Activated B cell treated with CpG ODN at 0.5 μM for 24 hours (primary cell): ENCODE data around the gene USP24. TPM values are rescaled to one million over a fixed set of nuclear protein-coding genes. Genes with fewer than 3 reads are reported as not detected.

ENCODE experiments used
- ATAC-seq: fragments of 200-7000 bp; cut with Tn5 transposase; one replicate; pipeline ENCODE4 v1.10.0; 2021; ENCODE audit warnings: low read depth, mild to moderate bottlenecking, moderate library complexity
- CTCF ChIA-PET: fragments of 350-600 bp; sonication (Branson Sonifier 250); formaldehyde crosslinking; loops from one replicate; lab custom pipeline; 2021; ENCODE audit warnings: antibody characterized with exemption; lab: Charles Lee
- POLR2A ChIA-PET: fragments of 350-600 bp; sonication (Branson Sonifier 250); formaldehyde crosslinking; loops from one replicate; lab custom pipeline; 2021; ENCODE audit warnings: antibody characterized with exemption; lab: Charles Lee
- DNase-seq: peaks from one replicate; pipeline ENCODE4 v3.0.0; 2022
- H3K27ac Mint-ChIP-seq: one replicate; pipeline ENCODE4 v1.8.0; 2020; ENCODE audit warnings: mixed read lengths
- H3K27me3 Mint-ChIP-seq: one replicate; pipeline ENCODE4 v1.8.0; 2021; ENCODE audit warnings: mixed read lengths
- H3K36me3 Mint-ChIP-seq: one replicate; pipeline ENCODE4 v1.8.0; 2021; ENCODE audit warnings: low read depth, mixed read lengths
- H3K4me1 Mint-ChIP-seq: one replicate; pipeline ENCODE4 v1.8.0; 2021; ENCODE audit warnings: mixed read lengths
- H3K4me3 Mint-ChIP-seq: one replicate; pipeline ENCODE4 v1.8.0; 2020; ENCODE audit warnings: mild to moderate bottlenecking, mixed read lengths
- H3K9me3 Mint-ChIP-seq: one replicate; pipeline ENCODE4 v1.8.0; 2020; ENCODE audit warnings: mixed read lengths
- intact Hi-C: fragments of 100-400 bp; cut with micrococcal nuclease; formaldehyde crosslinking; loops from one replicate; pipeline ENCODE4 v1.15.1; 2024
- total RNA-seq: library from RNA; stranded (reverse); gene quantifications from 2 replicates; pipeline ENCODE4 v1.2.3, GENCODE V29; 2022
- TF ChIP-seq, protein P1 (sequence below): fragments of 200-600 bp; IDR thresholded peaks from one replicate; pipeline ENCODE4 v1.8.0; 2022; ENCODE audit warnings: antibody characterized with exemption, mild to moderate bottlenecking

Gene USP24
- total RNA-seq, 1 donor from 2014 or later: 91.4 TPM

DNA sequence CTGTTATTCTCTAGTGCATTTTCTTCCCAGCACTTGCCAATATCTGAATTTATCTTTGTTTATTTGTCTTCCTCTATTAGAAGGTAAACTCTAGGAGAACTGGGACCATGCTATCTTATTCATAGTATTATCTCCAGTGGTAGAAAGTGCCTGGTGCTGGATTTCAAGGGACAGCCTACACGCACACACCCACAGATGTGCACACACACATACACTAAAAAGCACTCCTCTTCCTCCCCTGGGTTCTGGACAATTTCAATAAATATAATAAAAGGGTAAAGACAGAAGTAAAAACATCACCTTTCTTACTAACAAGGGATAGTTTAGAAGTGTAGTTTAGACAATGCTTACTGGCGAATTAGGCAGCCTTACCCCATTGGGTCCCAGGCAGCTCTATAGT is 28.5 kb upstream of the USP24 start:
- ChIA-PET CTCF (no interaction called here), POLR2A (no interaction called here)
- no peak for DNase-seq

DNA sequence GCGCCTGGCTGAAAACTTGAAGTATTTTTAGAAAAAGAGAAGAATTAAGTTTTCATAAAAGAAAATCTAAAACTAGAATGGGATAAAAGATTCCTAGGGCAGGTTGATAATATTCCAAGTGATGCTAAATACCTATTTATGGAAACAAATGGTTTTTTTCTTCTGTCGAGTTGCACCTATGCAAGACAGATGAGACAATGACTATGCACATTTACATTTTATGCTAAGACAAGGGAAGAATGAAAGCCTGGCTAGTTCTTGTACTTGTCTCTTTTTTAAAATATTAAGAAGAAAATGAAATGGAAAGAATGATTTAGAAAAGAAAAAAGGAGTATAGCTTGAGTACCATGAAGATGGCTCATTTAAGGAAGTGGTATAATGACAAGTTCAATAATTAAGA is 24.4 kb upstream of the USP24 start:
- ChIA-PET CTCF (no interaction called here), POLR2A (interaction anchor here (0.6 to 0.9 kb wide), 2 partner anchors 21 to 139 kb away, joined by 3 to 6 read pairs; no protein-coding TSS in a partner anchor)
- no peaks in the 10 kb centered on the region for H3K27me3 Mint-ChIP-seq

More for the DNA sequence above, 28.5 kb upstream of the USP24 start:
- H3K4me3 Mint-ChIP-seq: no peak overlapping the region
- intact Hi-C loops: loop anchor here (2.0 kb wide), 1 partner anchor 15 kb away; no protein-coding TSS in a partner anchor
- no peaks in the 10 kb centered on the region for H3K36me3 Mint-ChIP-seq
- no peaks in the 10 kb centered on the region for H3K9me3 Mint-ChIP-seq
- H3K27ac Mint-ChIP-seq: no peak overlapping the region
- ATAC-seq: no peak
- H3K4me1 Mint-ChIP-seq: peaks cover 11% of the 10 kb centered on the region
- TF ChIP-seq, protein P1, sequence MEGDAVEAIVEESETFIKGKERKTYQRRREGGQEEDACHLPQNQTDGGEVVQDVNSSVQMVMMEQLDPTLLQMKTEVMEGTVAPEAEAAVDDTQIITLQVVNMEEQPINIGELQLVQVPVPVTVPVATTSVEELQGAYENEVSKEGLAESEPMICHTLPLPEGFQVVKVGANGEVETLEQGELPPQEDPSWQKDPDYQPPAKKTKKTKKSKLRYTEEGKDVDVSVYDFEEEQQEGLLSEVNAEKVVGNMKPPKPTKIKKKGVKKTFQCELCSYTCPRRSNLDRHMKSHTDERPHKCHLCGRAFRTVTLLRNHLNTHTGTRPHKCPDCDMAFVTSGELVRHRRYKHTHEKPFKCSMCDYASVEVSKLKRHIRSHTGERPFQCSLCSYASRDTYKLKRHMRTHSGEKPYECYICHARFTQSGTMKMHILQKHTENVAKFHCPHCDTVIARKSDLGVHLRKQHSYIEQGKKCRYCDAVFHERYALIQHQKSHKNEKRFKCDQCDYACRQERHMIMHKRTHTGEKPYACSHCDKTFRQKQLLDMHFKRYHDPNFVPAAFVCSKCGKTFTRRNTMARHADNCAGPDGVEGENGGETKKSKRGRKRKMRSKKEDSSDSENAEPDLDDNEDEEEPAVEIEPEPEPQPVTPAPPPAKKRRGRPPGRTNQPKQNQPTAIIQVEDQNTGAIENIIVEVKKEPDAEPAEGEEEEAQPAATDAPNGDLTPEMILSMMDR: no peak
- no peaks in the 10 kb centered on the region for H3K27me3 Mint-ChIP-seq

DNA sequence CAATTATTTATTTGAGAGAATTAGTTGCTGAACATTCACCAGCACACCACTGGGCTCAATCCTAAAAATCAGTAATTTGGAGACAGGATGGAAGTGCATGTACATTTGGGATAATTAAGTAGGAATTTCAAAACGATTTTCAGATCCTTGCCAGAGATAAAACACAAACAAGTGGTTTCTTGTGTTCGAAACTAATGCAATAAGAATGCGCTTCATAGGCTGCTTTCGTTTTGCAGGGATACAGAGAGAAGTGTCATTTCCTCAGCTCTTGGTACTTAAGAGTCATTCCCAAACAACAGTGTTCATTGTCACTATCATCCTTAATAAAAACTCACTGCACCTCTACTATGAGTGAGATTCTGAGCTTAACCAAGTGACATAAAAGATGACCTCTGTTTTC is 20.6 kb upstream of the USP24 start:
- ChIA-PET CTCF (no interaction called here), POLR2A (no interaction called here)
- Mint-ChIP-seq H3K36me3 (no peaks in the 10 kb centered on the region), H3K27me3 (no peaks in the 10 kb centered on the region), H3K9me3 (no peaks in the 10 kb centered on the region), H3K27ac (no peak overlapping the region), H3K4me3 (no peak overlapping the region), H3K4me1 (no peaks in the 10 kb centered on the region)
- TF ChIP-seq, protein P1: no peak
- intact Hi-C loops: no loop called here
- ATAC-seq (no peak), DNase-seq (no peak)

More for the DNA sequence above, 24.4 kb upstream of the USP24 start:
- TF ChIP-seq, protein P1: no peak
- H3K36me3 Mint-ChIP-seq: no peaks in the 10 kb centered on the region
- ATAC-seq: no peak
- H3K9me3 Mint-ChIP-seq: no peaks in the 10 kb centered on the region
- H3K4me3 Mint-ChIP-seq: no peak overlapping the region
- no peak for DNase-seq
- peaks cover 6% of the 10 kb centered on the region for H3K4me1 Mint-ChIP-seq
- intact Hi-C loops: no loop called here
- no peak overlapping the region for H3K27ac Mint-ChIP-seq

DNA sequence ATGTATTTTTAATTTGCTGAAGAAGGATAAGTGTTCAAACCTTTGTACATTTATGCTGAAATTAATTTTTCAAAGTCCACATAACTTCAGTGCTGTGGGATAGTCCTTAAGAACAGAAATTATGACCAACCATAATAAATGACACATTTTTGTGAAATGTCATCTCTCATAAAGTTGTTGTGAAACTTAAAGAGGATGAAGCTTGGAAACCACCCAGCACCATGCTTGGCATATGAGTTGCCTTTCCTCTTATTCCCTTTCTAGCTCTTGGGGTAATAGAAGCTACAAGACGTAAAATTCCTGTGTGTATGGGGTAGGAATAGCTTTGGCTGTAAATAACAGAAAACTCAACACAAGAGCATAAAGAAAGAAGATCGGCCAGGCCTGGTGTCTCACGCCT is 18.9 kb upstream of the USP24 start:
- Mint-ChIP-seq H3K9me3 (no peaks in the 10 kb centered on the region), H3K4me1 (no peaks in the 10 kb centered on the region), H3K27me3 (no peaks in the 10 kb centered on the region), H3K4me3 (no peak overlapping the region), H3K36me3 (no peaks in the 10 kb centered on the region), H3K27ac (no peak overlapping the region)
- CTCF ChIA-PET: no interaction called here
- no peak for ATAC-seq
- DNase-seq: no peak
- POLR2A ChIA-PET: interaction anchor here (1.0 kb wide), 1 partner anchor 26 kb away, joined by 3 read pairs; no protein-coding TSS in a partner anchor
- intact Hi-C loops: no loop called here
- TF ChIP-seq, protein P1: no peak

DNA sequence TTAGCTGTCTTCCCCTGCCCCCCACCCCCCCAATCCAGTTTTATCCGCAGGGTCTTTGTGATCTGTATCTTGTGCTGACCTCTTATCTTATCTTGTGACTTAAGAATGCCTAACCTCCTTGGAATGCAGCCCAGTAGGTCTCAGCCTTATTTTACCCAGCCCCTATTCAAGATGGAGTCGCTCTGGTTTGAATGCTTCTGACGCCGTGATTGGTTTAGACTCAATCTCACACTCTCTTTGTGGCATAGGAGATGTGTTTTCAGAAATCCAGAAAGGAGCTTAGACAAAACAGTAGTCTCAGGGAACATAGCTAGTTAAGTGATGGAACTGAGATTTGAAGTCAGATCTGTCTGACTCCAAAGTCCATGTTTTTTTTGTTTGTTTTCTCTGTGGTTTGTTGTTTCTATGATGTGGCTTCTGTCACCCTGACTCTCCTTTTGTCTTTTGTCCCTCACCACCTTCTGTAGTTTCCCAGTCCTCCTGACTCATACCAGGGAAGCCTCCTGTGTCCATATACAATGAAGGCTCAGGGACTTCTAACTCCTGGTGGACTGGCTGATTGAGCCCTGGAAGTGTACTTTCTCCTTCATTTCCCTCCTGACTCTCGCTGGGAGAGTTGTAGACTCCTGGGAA is 18.1 kb upstream of the USP24 start:
- Mint-ChIP-seq H3K27ac (no peak overlapping the region), H3K4me3 (no peak overlapping the region), H3K27me3 (no peaks in the 10 kb centered on the region), H3K9me3 (no peaks in the 10 kb centered on the region), H3K4me1 (no peaks in the 10 kb centered on the region), H3K36me3 (no peaks in the 10 kb centered on the region)
- intact Hi-C loops: no loop called here
- POLR2A ChIA-PET: interaction anchor here (1.0 kb wide), 1 partner anchor 27 kb away, joined by 3 read pairs; no protein-coding TSS in a partner anchor
- DNase-seq (no peak), ATAC-seq (no peak)
- TF ChIP-seq, protein P1: no peak
- CTCF ChIA-PET: no interaction called here
